ENCODE measurements around the gene BNIP2.

Gene BNIP2

GRCh38 chr15:59723687-59724346 is 34.7 kb upstream of the BNIP2 start:
- no peak overlapping the region for H2BK12ac ChIP-seq (ENCODE audit: low read length)
- H3K18ac ChIP-seq (ENCODE audit: low read length) = no peak overlapping the region
- no peak overlapping the region for H3K14ac ChIP-seq (ENCODE audit: low read length)
- no peak overlapping the region for H3K23ac ChIP-seq (ENCODE audit: low read depth, low read length, poor library complexity)
- no peaks in the 10 kb centered on the region for H3K4me1 ChIP-seq (ENCODE audit: control insufficient read depth in 2 of 2, insufficient read depth in 1 of 2, low read depth in 1 of 2, low read length in 2 of 2)
- no peak overlapping the region for H3K9ac ChIP-seq (ENCODE audit: low read depth, low read length, poor library complexity)
- H3K4ac ChIP-seq (ENCODE audit: low read length) = no peak overlapping the region
- H3K4me2 ChIP-seq (ENCODE audit: insufficient read depth, low read length, poor library complexity, severe bottlenecking) = no peak overlapping the region
- no peak overlapping the region for H3K27ac ChIP-seq (replicated peaks; ENCODE audit: low read length)
- no peak overlapping the region for H2BK5ac ChIP-seq (ENCODE audit: low read length)
- no peaks in the 10 kb centered on the region for H3K79me1 ChIP-seq (ENCODE audit: low read depth, low read length)
- H2AFZ ChIP-seq (ENCODE audit: low read length) = no peak overlapping the region
- H2BK120ac ChIP-seq (ENCODE audit: low read depth, low read length) = no peak overlapping the region
- no peaks in the 10 kb centered on the region for H3K36me3 ChIP-seq (replicated peaks in 1 of 2; ENCODE audit: control insufficient read depth in 2 of 2, insufficient read depth in 2 of 2, low read length in 2 of 2)
- DNase-seq (ENCODE audit: low spot score) = no peak
- H3K27me3 ChIP-seq (ENCODE audit: control insufficient read depth in 3 of 3, insufficient read depth in 3 of 3, low read depth in 1 of 3, low read length in 3 of 3) = peaks cover 0 to 13% (median 0%) of the 10 kb centered on the region in 3 experiments
- no CpG with 5 or more reads among the region's 7 CpGs for WGBS, 2 donors (ENCODE audit: extremely low coverage in 2 of 2, insufficient read length in 2 of 2, insufficient replicate concordance in 1 of 2)
- no peaks in the 10 kb centered on the region for H3K9me3 ChIP-seq (replicated peaks in 1 of 2; ENCODE audit: control insufficient read depth in 2 of 2, insufficient read depth in 1 of 2, low read depth in 1 of 2, low read length in 2 of 2)
- no peak overlapping the region for H4K8ac ChIP-seq (ENCODE audit: low read depth, low read length)
- H3K4me3 ChIP-seq (ENCODE audit: low read length in 2 of 2) = no peak overlapping the region
- no peak overlapping the region for H2AK5ac ChIP-seq (ENCODE audit: low read depth, low read length)
- no peak overlapping the region for H4K91ac ChIP-seq (ENCODE audit: low read depth, low read length, poor library complexity)
- H2BK15ac ChIP-seq (ENCODE audit: low read length) = no peak overlapping the region

- Histone ChIP-seq H3K4me1 (ENCODE audit: control insufficient read depth in 2 of 2, insufficient read depth in 1 of 2, low read depth in 1 of 2, low read length in 2 of 2) (no peaks in the 10 kb centered on the region), H3K9ac (ENCODE audit: low read depth, low read length, poor library complexity) (no peak overlapping the region), H3K18ac (ENCODE audit: low read length) (no peak overlapping the region), H3K14ac (ENCODE audit: low read length) (no peak overlapping the region), H2AK5ac (ENCODE audit: low read depth, low read length) (no peak overlapping the region), H3K79me1 (ENCODE audit: low read depth, low read length) (no peaks in the 10 kb centered on the region), H3K23ac (ENCODE audit: low read depth, low read length, poor library complexity) (no peak overlapping the region), H3K4me3 (ENCODE audit: low read length in 2 of 2) (no peak overlapping the region), H3K9me3 (replicated peaks in 1 of 2; ENCODE audit: control insufficient read depth in 2 of 2, insufficient read depth in 1 of 2, low read depth in 1 of 2, low read length in 2 of 2) (no peaks in the 10 kb centered on the region), H2BK15ac (ENCODE audit: low read length) (no peak overlapping the region), H4K8ac (ENCODE audit: low read depth, low read length) (no peak overlapping the region), H2BK120ac (ENCODE audit: low read depth, low read length) (no peak overlapping the region), H2BK5ac (ENCODE audit: low read length) (no peak overlapping the region), H3K4me2 (ENCODE audit: insufficient read depth, low read length, poor library complexity, severe bottlenecking) (no peak overlapping the region), H3K4ac (ENCODE audit: low read length) (no peak overlapping the region), H3K27ac (replicated peaks; ENCODE audit: low read length) (no peak overlapping the region), H4K91ac (ENCODE audit: low read depth, low read length, poor library complexity) (no peak overlapping the region), H3K27me3 (ENCODE audit: control insufficient read depth in 3 of 3, insufficient read depth in 3 of 3, low read depth in 1 of 3, low read length in 3 of 3) (peaks cover 0 to 7% (median 0%) of the 10 kb centered on the region in 3 experiments), H3K36me3 (replicated peaks in 1 of 2; ENCODE audit: control insufficient read depth in 2 of 2, insufficient read depth in 2 of 2, low read length in 2 of 2) (no peaks in the 10 kb centered on the region), H2AFZ (ENCODE audit: low read length) (no peak overlapping the region), H2BK12ac (ENCODE audit: low read length) (no peak overlapping the region)
- no CpG with 5 or more reads among the region's 7 CpGs for WGBS, 2 donors (ENCODE audit: extremely low coverage in 2 of 2, insufficient read length in 2 of 2, insufficient replicate concordance in 1 of 2)
- DNase-seq (ENCODE audit: low spot score) = no peak
Observed at GRCh38 chr15:59722476-59722875, 33.4 kb upstream of the BNIP2 start.

GRCh38 chr15:59722037-59722436 is 32.9 kb upstream of the BNIP2 start:
- no peak overlapping the region for H2AFZ ChIP-seq (ENCODE audit: low read length)
- DNase-seq (ENCODE audit: low spot score) = no peak
- H3K36me3 ChIP-seq (replicated peaks in 1 of 2; ENCODE audit: control insufficient read depth in 2 of 2, insufficient read depth in 2 of 2, low read length in 2 of 2) = no peaks in the 10 kb centered on the region
- no peak overlapping the region for H2BK120ac ChIP-seq (ENCODE audit: low read depth, low read length)
- H3K27ac ChIP-seq (replicated peaks; ENCODE audit: low read length) = no peak overlapping the region
- H3K27me3 ChIP-seq (ENCODE audit: control insufficient read depth in 3 of 3, insufficient read depth in 3 of 3, low read depth in 1 of 3, low read length in 3 of 3) = peaks cover 0 to 2% (median 0%) of the 10 kb centered on the region in 3 experiments
- no peak overlapping the region for H3K14ac ChIP-seq (ENCODE audit: low read length)
- no peak overlapping the region for H2AK5ac ChIP-seq (ENCODE audit: low read depth, low read length)
- no peaks in the 10 kb centered on the region for H3K79me1 ChIP-seq (ENCODE audit: low read depth, low read length)
- no peak overlapping the region for H4K91ac ChIP-seq (ENCODE audit: low read depth, low read length, poor library complexity)
- no CpG with 5 or more reads among the region's 7 CpGs for WGBS, 2 donors (ENCODE audit: extremely low coverage in 2 of 2, insufficient read length in 2 of 2, insufficient replicate concordance in 1 of 2)
- no peak overlapping the region for H2BK15ac ChIP-seq (ENCODE audit: low read length)
- H3K23ac ChIP-seq (ENCODE audit: low read depth, low read length, poor library complexity) = no peak overlapping the region
- H3K4me3 ChIP-seq (ENCODE audit: low read length in 2 of 2) = no peak overlapping the region
- no peak overlapping the region for H2BK12ac ChIP-seq (ENCODE audit: low read length)
- no peak overlapping the region for H3K18ac ChIP-seq (ENCODE audit: low read length)
- no peak overlapping the region for H3K4me2 ChIP-seq (ENCODE audit: insufficient read depth, low read length, poor library complexity, severe bottlenecking)
- no peaks in the 10 kb centered on the region for H3K9me3 ChIP-seq (replicated peaks in 1 of 2; ENCODE audit: control insufficient read depth in 2 of 2, insufficient read depth in 1 of 2, low read depth in 1 of 2, low read length in 2 of 2)
- H3K9ac ChIP-seq (ENCODE audit: low read depth, low read length, poor library complexity) = no peak overlapping the region
- H2BK5ac ChIP-seq (ENCODE audit: low read length) = no peak overlapping the region
- H3K4ac ChIP-seq (ENCODE audit: low read length) = no peak overlapping the region
- no peaks in the 10 kb centered on the region for H3K4me1 ChIP-seq (ENCODE audit: control insufficient read depth in 2 of 2, insufficient read depth in 1 of 2, low read depth in 1 of 2, low read length in 2 of 2)
- no peak overlapping the region for H4K8ac ChIP-seq (ENCODE audit: low read depth, low read length)

- Histone ChIP-seq H3K14ac (ENCODE audit: low read length) (no peak overlapping the region), H2AFZ (ENCODE audit: low read length) (no peak overlapping the region), H3K18ac (ENCODE audit: low read length) (no peak overlapping the region), H3K27ac (replicated peaks; ENCODE audit: low read length) (no peak overlapping the region), H3K27me3 (ENCODE audit: control insufficient read depth in 3 of 3, insufficient read depth in 3 of 3, low read depth in 1 of 3, low read length in 3 of 3) (no peaks in the 10 kb centered on the region), H3K23ac (ENCODE audit: low read depth, low read length, poor library complexity) (no peak overlapping the region), H4K8ac (ENCODE audit: low read depth, low read length) (no peak overlapping the region), H3K36me3 (replicated peaks in 1 of 2; ENCODE audit: control insufficient read depth in 2 of 2, insufficient read depth in 2 of 2, low read length in 2 of 2) (no peaks in the 10 kb centered on the region), H3K4me3 (ENCODE audit: low read length in 2 of 2) (no peak overlapping the region), H2BK15ac (ENCODE audit: low read length) (no peak overlapping the region), H2AK5ac (ENCODE audit: low read depth, low read length) (no peak overlapping the region), H3K4ac (ENCODE audit: low read length) (no peak overlapping the region), H3K9ac (ENCODE audit: low read depth, low read length, poor library complexity) (no peak overlapping the region), H3K4me1 (ENCODE audit: control insufficient read depth in 2 of 2, insufficient read depth in 1 of 2, low read depth in 1 of 2, low read length in 2 of 2) (no peaks in the 10 kb centered on the region), H2BK120ac (ENCODE audit: low read depth, low read length) (no peak overlapping the region), H2BK5ac (ENCODE audit: low read length) (no peak overlapping the region), H2BK12ac (ENCODE audit: low read length) (no peak overlapping the region), H3K4me2 (ENCODE audit: insufficient read depth, low read length, poor library complexity, severe bottlenecking) (no peak overlapping the region), H3K79me1 (ENCODE audit: low read depth, low read length) (no peaks in the 10 kb centered on the region), H3K9me3 (replicated peaks in 1 of 2; ENCODE audit: control insufficient read depth in 2 of 2, insufficient read depth in 1 of 2, low read depth in 1 of 2, low read length in 2 of 2) (no peaks in the 10 kb centered on the region), H4K91ac (ENCODE audit: low read depth, low read length, poor library complexity) (no peak overlapping the region)
- no CpG with 5 or more reads among the region's 2 CpGs for WGBS, 2 donors (ENCODE audit: extremely low coverage in 2 of 2, insufficient read length in 2 of 2, insufficient replicate concordance in 1 of 2)
- DNase-seq (ENCODE audit: low spot score) = no peak
Observed at GRCh38 chr15:59721411-59721810, 32.3 kb upstream of the BNIP2 start.
